Activated CD4-positive, CD25-positive, alpha-beta regulatory T cell treated with anti-CD3 and anti-CD28 coated beads, Interleukin-2, amount 50 U/mL, for 16 hours (primary cell): Measurements from ENCODE around the gene CHTF18.

Source experiments
- DNase-seq: peaks from one replicate; pipeline ENCODE4 v3.0.0-alpha.2; 2020; ENCODE audit warnings: low read depth, low spot score

CHTF18 gene

GRCh38 chr16:792221-792995 lies 4.0 kb downstream of the CHTF18 start:
- no peak for DNase-seq

- DNase-seq = no peak
Measured at GRCh38 chr16:793414-793813, 5.0 kb downstream of the CHTF18 start.

- no peak for DNase-seq
Measured at GRCh38 chr16:794091-794822, 5.8 kb downstream of the CHTF18 start.

- DNase-seq = no peak
Measured at GRCh38 chr16:794853-795466, 6.5 kb downstream of the CHTF18 start.

GRCh38 chr16:795580-796229 lies 7.3 kb downstream of the CHTF18 start:
- no peak for DNase-seq

GRCh38 chr16:796296-797119 lies 8.1 kb downstream of the CHTF18 start:
- no peak for DNase-seq

- no peak for DNase-seq
Measured at GRCh38 chr16:797120-797420, 8.7 kb downstream of the CHTF18 start.

- DNase-seq = no peak
Measured at GRCh38 chr16:797686-798085, 9.3 kb downstream of the CHTF18 start.

- no peak for DNase-seq
Measured at GRCh38 chr16:798666-799065, 10.2 kb downstream of the CHTF18 start.

GRCh38 chr16:799111-799947 lies 10.9 kb downstream of the CHTF18 start:
- no peak for DNase-seq

GRCh38 chr16:799948-800833 lies 11.8 kb downstream of the CHTF18 start, which contains the start of gene GNG13:
Gene GNG13 (minus strand): TSS chr16:800734. CDS start chr16:799077, 1,657 bp downstream.
- DNase-seq = no peak

- no peak for DNase-seq
Measured at GRCh38 chr16:800834-801511, 12.6 kb downstream of the CHTF18 start.

GRCh38 chr16:801584-802363 lies 13.4 kb downstream of the CHTF18 start:
- no peak for DNase-seq

GRCh38 chr16:802461-802860 lies 14.0 kb downstream of the CHTF18 start:
- DNase-seq = no peak

GRCh38 chr16:802914-803753 lies 14.7 kb downstream of the CHTF18 start:
- no peak for DNase-seq

- DNase-seq = no peak
Measured at GRCh38 chr16:803754-804080, 15.3 kb downstream of the CHTF18 start.
